Body of pancreas (tissue), 4 donors: ENCODE measurements around the gene PHC3.

Source experiments
- CTCF ChIP-seq, 7 experiments: fragments of 450-650 bp in 4 of 7; fragments of 200-600 bp in 3 of 7; sonication (generic) in 3 of 7; IDR thresholded peaks; one replicate each; pipeline ENCODE4 v1.5.1; 2016 to 2019; ENCODE audit warnings: antibody characterized with exemption in 7 of 7
- POLR2A ChIP-seq, 3 donors: fragments of 450-650 bp; IDR thresholded peaks; one replicate each; pipeline ENCODE4 v1.6.1; 2016; ENCODE audit warnings: antibody characterized with exemption in 3 of 3, mild to moderate bottlenecking in 2 of 3

GRCh38 chr3:170225166-170225565 is 43.6 kb upstream of the PHC3 start:
- TF ChIP-seq POLR2A (IDR thresholded peaks at IDR 0.05) = no peak
- TF ChIP-seq CTCF (IDR thresholded peaks at IDR 0.05) = no peak
